ENCODE measurements around the gene PUDP.
A peak's percentile ranks its signal among the peaks of the same experiment; 100 is the strongest.
"Not testable (repeated sequence)": the region's sequence is repeated elsewhere in the genome, so short reads cannot be mapped to it uniquely, and the experiment has no call there.

PUDP gene

GRCh38 chrX:7147978-7148854 is at the start of gene PUDP:
Gene PUDP (minus strand): TSS chrX:7148153. CDS start chrX:7148113, 40 bp downstream.
- DNase-seq (ENCODE audit: low spot score): peak; percentile 97

- no peak for DNase-seq (ENCODE audit: low spot score)
Observed at GRCh38 chrX:7194606-7195005, 46.7 kb upstream of the PUDP start.

- no peak for DNase-seq (ENCODE audit: low spot score)
Observed at GRCh38 chrX:7192871-7193270, 44.9 kb upstream of the PUDP start.

- no peak for DNase-seq (ENCODE audit: low spot score)
Observed at GRCh38 chrX:7191681-7192110, 43.7 kb upstream of the PUDP start.

- DNase-seq (ENCODE audit: low spot score): no peak
Observed at GRCh38 chrX:7190157-7190556, 42.2 kb upstream of the PUDP start.

- DNase-seq (ENCODE audit: low spot score): no peak
Observed at GRCh38 chrX:7188672-7189071, 40.7 kb upstream of the PUDP start.

- no peak for DNase-seq (ENCODE audit: low spot score)
Observed at GRCh38 chrX:7184816-7185215, 36.9 kb upstream of the PUDP start.

- no peak for DNase-seq (ENCODE audit: low spot score)
Observed at GRCh38 chrX:7179446-7179845, 31.5 kb upstream of the PUDP start.

GRCh38 chrX:7178859-7179258 is 30.9 kb upstream of the PUDP start:
- DNase-seq (ENCODE audit: low spot score): not testable (repeated sequence)

GRCh38 chrX:7170898-7171297 is 22.9 kb upstream of the PUDP start:
- DNase-seq (ENCODE audit: low spot score): peak; percentile 30

GRCh38 chrX:7169627-7170026 is 21.7 kb upstream of the PUDP start:
- no peak for DNase-seq (ENCODE audit: low spot score)

- DNase-seq (ENCODE audit: low spot score): no peak
Observed at GRCh38 chrX:7168371-7168770, 20.4 kb upstream of the PUDP start.

GRCh38 chrX:7164174-7164573 is 16.2 kb upstream of the PUDP start:
- DNase-seq (ENCODE audit: low spot score): no peak

GRCh38 chrX:7163146-7163677 is 15.3 kb upstream of the PUDP start:
- no peak for DNase-seq (ENCODE audit: low spot score)

- no peak for DNase-seq (ENCODE audit: low spot score)
Observed at GRCh38 chrX:7159149-7159861, 11.4 kb upstream of the PUDP start.

GRCh38 chrX:7158468-7158990 is 10.6 kb upstream of the PUDP start:
- DNase-seq (ENCODE audit: low spot score): no peak

- DNase-seq (ENCODE audit: low spot score): no peak
Observed at GRCh38 chrX:7156879-7157278, 8.9 kb upstream of the PUDP start.

- DNase-seq (ENCODE audit: low spot score): no peak
Observed at GRCh38 chrX:7155163-7155562, 7.2 kb upstream of the PUDP start.

GRCh38 chrX:7154041-7154597 is 6.2 kb upstream of the PUDP start:
- no peak for DNase-seq (ENCODE audit: low spot score)

GRCh38 chrX:7153231-7153630 is 5.3 kb upstream of the PUDP start:
- DNase-seq (ENCODE audit: low spot score): no peak

- DNase-seq (ENCODE audit: low spot score): no peak
Observed at GRCh38 chrX:7149411-7149810, 1.5 kb upstream of the PUDP start.

GRCh38 chrX:7147413-7147977 is 458 bp downstream of the PUDP start, which contains the start of gene STS:
Gene STS (plus strand): TSS chrX:7147712. CDS start chrX:7253200, 105,488 bp downstream.
- DNase-seq (ENCODE audit: low spot score): peak; percentile 74

Data from D341Med (cell line).